HG02852 (cell line): ENCODE measurements around the gene CYP4F22.
"Not testable (repeated sequence)": the region's sequence is repeated elsewhere in the genome, so short reads cannot be mapped to it uniquely, and the experiment has no call there.

ENCODE experiments used
- ATAC-seq: cut with Tn5 transposase; IDR thresholded peaks from one replicate; pipeline ENCODE4 v1.9.1; 2021; ENCODE audit warnings: mild to moderate bottlenecking, moderate library complexity; ENCODE audit not compliant: unreplicated experiment

CYP4F22 gene

DNA sequence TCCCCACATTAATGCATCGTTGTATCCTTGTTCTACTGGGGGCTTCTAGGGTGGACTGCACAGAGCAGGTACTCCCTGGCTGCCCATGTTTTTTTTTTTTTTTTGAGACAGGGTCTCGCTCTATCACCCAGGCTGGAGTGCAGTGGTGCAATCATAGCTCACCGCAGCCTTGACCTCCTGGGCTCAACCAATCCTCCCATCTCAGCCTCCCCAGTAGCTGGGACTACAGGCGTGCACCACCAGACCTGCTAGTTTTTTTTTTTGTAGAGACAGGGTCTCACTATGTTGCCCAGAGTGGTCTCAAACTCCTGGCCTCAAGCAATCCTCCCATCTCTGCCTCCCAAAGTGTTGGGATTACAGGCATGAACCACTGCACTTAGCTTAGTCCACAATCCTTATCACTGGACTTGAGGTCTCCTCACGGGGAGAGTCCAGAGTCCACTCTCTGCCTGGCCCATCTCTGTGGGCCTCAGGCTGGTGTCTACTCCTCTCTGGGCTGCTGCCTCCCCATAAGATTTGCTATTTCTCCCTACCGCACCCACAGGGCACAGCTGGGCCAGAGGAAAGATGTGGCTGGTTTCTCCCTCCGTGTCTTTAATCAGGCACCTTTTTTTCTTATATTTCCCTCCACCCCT, 56.3 kb downstream of the CYP4F22 start:
- ATAC-seq: no peak

DNA sequence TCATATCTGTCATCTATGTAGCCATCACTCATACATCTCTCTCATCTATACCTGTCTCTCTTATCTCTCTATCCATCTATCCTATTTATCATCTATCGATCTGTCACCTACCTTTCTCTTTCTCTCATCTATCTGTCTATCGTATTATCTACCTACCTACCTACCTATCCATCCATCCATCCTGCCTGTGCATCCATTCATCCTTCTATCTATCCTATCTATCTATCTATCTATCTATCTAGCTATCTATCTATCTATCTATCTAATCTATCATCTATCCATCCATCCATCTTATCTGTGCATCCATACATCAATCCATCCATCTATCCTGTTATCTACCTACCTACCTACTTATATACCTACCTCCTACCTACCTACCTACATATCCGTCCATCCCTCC, 62.1 kb downstream of the CYP4F22 start:
- ATAC-seq: no peak

DNA sequence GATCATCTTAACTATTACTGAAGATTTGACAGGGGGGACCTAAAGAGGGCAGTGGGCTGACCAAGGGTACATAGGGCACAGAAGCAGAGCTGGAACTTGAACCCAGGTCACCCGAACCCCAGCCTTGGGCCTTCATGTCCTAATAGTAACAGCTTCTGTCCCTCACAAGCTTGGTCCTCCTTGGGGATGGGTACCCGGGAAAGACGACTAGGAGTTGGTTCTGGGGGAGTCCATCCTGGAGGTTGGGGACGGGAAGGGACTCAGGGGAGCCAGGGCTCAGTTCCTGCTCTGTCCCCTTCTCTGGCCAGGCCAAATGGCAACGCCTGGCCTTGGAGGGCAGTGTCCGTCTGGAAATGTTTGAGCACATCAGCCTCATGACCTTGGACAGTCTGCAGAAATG, 67.1 kb downstream of the CYP4F22 start:
- ATAC-seq: no peak

DNA sequence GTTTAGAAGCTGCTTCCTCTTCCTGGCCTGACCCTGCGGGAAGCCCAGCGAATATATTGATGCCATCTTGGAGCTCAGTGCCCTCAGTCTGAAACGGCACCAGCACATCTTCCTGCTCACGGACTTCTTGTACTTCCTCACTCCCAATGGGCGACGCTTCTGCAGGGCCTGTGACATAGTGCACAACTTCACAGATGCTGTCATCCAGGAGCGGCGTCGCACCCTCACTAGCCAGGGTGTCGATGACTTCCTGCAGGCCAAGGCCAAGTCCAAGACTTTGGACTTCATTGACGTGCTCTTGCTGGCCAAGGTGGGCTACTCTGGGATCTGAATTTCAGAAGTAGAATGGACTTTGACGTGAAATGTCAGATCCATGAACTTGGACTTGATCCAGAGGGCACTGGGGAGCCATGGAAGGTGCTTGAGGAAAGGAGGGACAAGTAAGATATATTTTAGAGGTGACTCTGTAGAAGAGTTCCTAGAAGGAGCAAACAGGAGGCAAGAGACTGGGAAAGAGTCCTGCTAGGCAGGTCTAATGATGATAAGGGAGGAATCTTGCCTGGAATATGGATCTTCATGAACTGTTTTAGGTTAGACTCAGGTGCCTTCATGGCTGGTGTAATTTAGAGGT, 68.3 kb downstream of the CYP4F22 start:
- no peak for ATAC-seq

DNA sequence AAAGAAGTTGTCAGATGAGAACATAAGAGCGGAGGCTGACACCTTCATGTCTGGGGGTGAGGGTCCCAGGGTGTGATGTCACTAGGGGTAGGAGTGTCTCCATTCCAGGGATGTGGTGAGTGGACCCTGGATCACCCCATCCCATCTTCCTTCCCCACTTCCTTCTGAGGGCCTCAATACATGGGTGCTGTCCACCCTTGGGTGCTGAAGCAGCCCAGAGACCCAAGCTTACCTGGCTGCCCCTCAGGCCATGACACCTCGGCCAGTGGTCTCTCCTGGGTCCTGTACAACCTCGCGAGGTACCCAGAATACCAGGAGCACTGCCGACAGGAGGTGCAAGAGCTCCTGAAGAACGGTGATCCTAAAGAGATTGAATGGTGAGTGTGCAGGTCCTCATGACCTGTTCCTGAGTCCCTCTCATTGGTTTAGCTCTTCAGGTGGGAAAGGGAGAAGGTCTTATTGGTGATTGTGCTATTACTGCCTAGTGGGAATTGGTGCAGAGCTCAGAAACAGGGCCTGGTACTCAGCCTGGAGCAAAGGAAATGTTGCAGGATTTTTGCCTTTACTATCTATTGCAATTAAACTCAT, 69.0 kb downstream of the CYP4F22 start:
- no peak for ATAC-seq

DNA sequence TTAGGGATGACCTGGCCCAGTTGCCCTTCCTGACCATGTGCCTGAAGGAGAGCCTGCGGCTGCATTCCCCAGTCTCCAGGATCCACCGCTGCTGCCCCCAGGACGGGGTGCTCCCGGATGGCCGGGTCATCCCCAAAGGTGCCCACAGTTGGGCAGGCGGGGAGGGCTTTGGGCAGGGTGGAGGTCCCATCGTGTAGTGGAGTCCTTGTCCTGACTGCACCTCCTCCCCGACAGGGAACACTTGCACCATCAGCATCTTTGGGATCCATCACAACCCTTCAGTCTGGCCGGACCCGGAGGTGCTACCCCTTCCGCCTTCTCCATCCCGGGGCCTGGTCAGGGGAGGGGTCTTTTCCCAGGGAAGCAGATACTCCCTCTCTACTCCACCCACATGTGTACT, 75.0 kb downstream of the CYP4F22 start:
- ATAC-seq: no peak

DNA sequence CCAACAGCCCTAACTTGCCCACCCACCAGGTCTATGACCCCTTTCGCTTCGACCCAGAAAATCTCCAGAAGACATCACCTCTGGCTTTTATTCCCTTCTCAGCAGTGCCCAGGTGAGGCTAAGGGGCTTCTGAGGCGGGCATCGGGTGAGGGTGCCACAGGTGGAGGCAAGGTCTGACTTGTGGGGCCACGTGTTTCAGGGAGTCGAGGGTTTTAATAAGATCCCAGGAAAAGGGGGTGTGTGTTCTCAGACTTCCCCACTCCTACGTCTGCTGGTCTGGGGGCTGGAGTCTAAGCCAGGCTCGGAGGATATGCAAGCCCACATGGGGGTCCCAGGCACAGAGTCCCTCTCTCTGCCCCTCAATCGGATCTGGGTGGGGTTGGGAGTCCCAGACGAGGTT, 75.8 kb downstream of the CYP4F22 start:
- no peak for ATAC-seq

DNA sequence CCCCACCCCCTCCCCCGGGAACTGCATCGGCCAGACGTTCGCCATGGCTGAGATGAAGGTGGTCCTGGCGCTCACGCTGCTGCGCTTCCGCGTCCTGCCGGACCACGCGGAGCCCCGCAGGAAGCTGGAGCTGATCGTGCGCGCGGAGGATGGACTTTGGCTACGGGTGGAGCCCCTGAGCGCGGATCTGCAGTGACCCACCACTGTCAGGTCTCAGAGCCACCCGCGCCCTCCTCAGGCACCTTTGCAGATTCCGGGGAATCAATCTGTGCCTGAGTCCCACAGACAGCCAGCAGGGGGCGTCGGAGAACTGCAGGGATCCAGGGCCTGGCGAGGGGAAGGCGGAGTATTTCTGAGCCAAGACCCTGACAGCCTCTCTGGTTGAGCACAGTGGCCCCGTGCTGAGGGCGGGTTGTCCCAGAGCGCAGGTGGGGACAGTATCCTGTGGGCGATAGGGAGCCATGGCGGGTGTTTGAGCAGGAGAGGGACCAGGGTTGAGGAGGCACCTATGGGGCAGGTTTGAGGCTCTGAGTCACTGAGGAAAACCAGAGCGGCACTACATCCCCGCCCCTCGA, 76.3 kb downstream of the CYP4F22 start:
- ATAC-seq: no peak

DNA sequence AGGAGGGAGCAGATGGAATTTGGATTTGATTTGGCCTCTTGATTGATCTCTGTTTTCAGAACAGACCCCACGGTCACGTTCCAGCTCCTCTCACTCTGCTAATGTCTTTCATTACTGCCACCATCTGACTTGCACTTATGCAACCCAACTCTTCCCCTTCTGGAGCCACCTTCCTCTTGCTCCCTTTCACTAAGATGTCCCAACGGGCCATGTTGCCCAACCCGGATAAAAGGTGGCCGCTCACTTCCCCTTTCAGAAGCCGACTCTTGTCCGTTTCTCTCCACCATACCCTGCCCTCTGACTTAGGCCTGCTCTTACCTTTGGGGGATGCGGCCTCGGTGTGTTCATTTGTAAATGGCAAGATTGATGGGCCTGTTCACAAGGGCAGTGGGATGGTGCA, 79.3 kb downstream of the CYP4F22 start:
- ATAC-seq: no peak

DNA sequence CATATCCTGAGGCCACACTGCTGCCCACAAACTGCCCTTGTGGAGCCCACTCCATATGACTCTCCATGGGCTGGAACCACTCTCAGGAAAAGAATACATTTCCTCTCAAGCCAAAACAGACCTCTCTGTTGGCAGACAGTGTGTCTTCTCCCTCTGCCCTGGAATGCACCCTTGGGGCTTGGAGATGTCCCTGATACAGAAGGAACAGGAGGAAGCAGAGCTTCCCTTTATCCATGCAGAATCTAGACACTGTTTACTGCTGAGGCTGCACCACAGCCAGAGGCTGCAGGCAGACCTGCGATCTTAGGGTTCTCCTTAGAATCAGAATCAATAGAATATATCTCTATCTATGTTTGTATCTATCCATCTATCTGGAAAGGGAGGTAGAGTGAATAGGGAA, 79.9 kb downstream of the CYP4F22 start:
- ATAC-seq: no peak

DNA sequence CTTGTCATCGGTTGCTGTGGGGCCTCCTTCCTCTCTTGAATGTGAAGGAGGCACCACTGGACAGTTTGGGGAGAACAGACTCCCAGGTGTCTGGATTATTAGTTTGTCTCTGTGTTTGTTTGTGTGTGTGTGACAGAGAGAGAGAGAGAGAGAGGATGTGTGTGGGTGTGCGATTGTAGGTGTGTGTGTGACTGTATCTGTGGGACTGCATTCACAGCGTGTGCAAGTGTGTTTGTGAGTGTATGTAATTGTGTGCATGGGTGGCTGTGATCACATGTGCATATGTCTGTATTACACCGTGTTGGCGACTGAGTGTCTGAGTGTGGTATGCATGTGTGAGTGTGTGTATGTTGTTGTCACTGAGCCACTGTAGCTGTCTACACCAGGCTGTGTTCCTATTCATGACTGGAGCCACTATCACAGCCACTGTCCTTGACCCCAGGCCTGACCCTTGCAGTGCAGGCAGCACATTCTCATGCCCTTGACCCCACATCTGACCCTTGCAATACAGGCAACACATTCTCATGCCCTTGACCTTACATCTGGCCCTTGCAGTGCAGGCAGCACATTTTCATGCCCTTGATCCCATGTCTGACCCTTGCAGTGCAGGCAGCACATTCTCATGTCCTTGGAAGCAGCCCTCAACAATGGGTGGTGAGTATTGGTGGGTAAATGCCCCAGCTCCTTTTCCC, 81.6 kb downstream of the CYP4F22 start:
- no peak for ATAC-seq

DNA sequence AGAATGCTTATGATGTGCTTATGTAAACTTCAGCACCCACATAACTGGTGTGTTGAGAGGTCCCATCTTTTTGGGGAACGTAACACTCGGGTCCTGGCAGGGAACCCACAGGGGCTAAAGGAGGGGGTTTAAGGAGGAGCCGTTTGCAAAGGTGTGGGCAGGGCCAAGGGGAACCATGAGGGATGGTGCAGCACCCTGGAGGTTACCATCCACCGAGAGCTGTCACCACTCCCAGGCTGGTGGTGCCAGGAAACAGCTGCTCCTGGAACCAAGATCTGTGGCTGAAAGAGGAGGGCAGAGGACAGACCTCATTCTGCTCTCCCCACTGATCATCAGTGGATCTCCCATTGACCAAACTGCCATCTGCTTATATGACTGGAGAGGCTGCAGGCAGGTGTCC, 83.5 kb downstream of the CYP4F22 start:
- no peak for ATAC-seq

DNA sequence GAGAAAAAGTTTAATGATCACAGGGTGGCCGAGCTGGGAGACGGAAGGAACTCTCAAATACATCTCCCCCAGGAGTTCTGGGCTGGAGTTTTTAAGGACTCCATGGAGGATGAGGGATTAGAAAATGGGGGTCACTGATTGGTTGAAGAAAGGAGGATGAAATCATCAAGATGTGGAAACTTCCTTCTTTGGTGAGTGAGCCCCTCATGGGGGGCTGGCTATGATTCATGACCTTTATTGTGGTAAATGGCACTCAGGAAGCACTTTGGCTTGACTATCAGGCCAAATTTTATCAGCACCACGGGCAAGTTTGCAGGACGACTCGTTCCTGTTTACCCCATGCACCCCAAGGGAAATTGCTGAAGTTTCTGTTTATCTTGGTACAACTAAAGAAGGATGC, 84.2 kb downstream of the CYP4F22 start:
- ATAC-seq: not testable (repeated sequence)

DNA sequence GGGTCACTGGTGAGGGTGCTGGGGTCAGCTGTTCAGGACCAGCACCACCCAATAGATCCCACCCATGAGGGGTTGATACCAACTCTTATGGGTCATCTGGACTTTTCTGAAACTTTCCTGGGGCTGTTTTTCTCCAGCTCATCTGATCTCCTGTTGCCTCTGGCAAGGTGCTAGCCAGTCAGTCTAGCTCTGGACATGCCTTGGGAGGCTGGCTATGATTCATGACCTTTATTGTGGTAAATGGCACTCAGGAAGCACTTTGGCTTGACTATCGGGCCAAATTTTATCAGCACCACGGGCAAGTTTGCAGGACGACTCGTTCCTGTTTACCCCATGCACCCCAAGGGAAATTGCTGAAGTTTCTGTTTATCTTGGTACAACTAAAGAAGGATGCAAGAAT, 85.4 kb downstream of the CYP4F22 start:
- not testable (repeated sequence) for ATAC-seq

DNA sequence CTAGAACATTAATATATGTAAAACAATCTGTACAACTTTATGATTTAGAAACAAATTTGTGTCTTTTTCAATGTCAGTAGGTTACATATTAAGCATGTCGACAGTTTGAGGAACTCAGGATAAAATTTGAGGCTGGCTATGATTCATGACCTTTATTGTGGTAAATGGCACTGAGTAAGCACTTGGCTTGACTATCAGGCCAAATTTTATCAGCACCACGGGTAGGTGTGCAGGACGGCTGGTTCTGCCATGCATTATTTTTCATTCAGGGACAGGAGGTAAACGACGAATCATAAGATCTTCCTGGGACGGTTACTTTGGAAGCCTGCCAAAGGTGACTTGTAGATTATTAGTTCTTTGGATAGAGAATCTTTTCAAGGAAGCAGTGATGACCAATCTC, 86.7 kb downstream of the CYP4F22 start:
- ATAC-seq: no peak
